ENCODE measurements around the gene TRIM29.

TRIM29 gene

DNA sequence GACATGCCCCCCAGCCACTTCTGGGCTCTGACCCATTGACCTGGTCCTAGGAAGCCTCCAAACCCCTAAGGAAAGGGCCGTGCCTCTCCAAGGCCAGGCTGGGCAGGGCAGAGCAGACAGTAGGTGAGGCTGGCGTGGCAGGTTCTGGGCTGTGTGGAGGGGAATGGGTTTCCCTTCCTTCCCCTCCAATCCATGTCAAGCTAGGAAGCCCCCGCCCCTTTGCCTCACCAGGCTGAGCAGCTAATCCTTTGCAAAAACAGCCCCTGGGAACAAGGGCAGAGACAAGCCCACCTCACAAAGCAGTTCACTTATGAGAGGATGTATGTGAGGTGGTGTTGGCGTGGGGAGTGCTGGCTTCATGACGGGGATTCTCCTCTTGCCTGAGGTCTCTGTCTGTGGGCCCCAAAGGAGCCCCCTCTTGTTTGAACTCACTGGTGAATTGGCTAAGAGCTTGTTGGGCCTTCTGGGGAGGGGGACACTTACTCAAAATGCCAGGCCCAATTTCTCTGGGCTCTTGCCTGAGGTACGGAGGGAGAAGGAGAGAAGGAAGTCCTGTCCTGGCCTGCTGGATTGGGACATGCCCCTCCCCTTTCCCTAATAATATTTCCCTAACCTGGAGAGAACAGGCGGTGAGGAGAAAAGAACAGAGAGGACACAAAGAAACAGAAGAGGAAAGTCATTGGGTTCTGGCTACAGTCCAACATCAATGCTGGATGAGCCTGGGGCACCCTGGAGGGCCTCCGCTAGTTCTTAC, 1.6 kb upstream of the TRIM29 start:
- no peak for DNase-seq

DNA sequence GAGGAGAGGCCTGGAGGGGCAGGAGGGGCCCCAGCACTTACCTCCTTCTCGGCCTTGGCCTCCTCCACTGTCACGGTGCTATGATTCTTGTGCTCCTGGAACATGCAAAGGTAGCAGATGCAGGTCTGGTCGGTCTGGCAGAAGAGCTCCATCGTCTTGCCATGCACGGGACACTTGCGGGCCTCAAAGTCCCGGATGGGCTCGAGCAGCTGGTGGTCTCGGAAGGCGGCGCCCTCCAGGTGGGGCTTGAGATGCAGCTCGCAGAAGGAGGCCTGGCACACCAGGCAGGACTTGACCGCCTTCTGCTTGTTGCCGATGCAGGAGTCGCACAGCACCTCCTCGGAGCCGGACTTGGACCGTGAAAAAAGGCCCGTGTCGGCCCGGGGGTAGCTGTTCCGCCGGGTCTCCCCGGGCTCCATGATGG, 714 bp downstream of the TRIM29 start:
- DNase-seq: no peak

GRCh38 chr11:120136356-120136755, 1.6 kb downstream of the TRIM29 start:
- DNase-seq: no peak

DNA sequence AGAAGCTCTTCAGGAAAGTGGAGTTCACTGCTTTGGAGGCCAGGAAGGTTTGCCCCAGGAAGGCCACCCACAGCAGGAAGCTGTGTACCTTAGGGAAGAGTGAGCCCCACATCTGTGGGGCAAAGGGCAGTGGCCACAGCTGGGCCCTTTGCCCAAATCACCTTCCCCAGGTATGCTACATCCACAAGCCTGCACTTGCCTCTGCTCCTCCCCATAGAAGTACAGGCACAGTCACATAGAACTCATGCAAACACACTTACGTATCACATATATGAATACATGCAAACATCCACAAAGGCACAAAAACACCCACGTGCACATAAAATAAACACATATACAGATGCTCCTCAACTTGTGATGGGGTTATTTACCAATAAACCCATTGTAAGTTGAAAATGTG, 2.1 kb downstream of the TRIM29 start:
- no peak for DNase-seq

DNA sequence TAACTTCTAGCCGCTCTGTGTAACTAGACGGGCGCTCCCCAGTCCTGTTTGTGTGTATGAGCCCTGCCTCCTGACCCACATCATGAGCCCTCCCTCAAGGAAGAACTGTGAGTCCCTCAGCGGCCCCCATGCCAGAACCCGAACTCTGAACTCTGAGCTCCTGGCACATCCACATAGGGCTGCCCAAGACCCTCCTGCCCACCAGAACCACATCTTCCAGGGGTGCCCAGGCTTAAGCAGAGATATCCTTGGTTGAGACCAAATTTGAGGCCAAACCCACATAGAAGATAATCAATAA, 3.0 kb downstream of the TRIM29 start:
- DNase-seq: no peak

GRCh38 chr11:120134106-120134930, 3.6 kb downstream of the TRIM29 start:
- no peak for DNase-seq

- no peak for DNase-seq
Measured at GRCh38 chr11:120133216-120134105, 4.5 kb downstream of the TRIM29 start.

- DNase-seq: no peak
Measured at GRCh38 chr11:120132645-120133185, 5.2 kb downstream of the TRIM29 start.

GRCh38 chr11:120131941-120132644, 5.8 kb downstream of the TRIM29 start:
- no peak for DNase-seq

DNA sequence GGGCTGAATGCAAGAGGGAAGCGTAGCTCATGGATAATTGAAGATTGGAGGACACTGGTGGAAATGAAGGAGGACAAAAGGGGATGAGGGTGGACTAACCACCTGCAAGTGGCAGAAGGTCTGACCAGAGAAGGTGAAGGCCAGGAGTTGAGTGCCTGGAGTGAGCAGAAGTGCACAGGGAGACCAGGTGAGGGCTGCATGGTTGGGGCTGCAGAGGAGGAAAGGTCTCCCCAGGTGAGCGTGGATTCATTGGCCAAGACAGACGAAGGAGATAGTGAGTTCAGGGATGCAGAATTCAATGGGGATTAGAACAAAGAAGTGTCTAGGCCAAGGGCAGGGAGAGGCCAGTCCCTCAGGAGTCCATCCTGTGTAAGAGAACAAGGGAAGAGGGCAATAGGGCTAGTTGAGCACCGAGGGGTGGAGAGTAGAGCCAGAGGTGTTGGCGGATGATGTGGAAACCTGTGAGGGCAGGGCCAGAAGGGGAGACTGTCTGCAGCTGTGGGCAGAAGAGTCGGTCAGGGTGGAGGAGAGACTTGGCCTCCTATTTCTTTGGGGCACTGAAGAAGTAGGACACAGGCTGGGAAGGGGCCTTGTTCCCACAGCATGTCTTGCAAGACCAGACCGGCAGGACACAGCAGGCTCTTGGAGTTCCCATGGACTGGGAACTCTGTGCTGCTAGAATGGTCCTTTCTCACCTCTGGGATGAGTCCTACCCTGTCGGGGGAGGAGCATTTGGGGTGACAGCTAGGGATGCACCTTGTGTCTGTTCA, 6.7 kb downstream of the TRIM29 start:
- DNase-seq: no peak

- no peak for DNase-seq
Measured at GRCh38 chr11:120130176-120130980, 7.5 kb downstream of the TRIM29 start.

- DNase-seq: no peak
Measured at GRCh38 chr11:120129570-120129969, 8.3 kb downstream of the TRIM29 start.

GRCh38 chr11:120128392-120129119, 9.4 kb downstream of the TRIM29 start:
- peak; percentile 31 for DNase-seq

GRCh38 chr11:120127236-120127635, 10.7 kb downstream of the TRIM29 start:
- DNase-seq: no peak

GRCh38 chr11:120126620-120127019, 11.3 kb downstream of the TRIM29 start:
- DNase-seq: no peak

DNA sequence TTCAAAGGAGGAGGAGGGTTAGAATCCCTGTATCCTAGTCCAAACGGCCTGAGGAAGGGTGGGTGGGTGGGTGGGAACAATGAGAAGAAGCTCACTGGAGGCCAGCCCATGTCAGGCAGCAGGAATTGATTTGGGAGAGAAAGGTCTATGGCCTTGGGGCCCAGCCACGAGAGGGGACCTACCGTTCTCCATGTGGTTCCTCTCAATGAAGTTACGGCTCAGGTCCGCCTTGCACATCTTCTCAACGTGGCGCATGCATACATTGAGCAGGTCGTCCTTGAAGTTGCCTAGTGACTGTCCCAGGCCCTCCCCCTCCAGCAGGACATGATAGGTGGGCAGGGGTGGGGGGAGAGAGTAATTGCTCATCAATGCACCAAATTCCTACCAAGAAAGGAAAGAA, 12.4 kb downstream of the TRIM29 start:
- DNase-seq: no peak

DNA sequence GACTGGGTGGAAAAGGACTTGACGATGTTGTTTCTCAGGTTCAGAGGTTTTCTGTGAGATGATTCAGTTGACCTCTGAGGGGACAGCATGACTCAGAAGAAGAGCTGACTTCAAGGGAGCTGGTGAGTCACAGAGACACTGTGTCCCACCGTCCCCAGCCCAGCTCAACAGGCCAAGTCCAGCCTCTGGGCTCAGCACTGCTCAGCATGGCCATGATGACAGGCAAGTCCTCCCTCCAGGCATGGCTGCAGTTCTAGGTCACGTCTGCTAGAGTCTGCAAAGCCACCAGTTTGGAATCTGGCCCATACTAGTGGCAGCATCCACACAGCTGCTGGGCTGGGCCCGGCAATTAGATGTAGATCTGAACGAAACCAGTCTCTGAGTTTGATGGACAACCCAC, 12.9 kb downstream of the TRIM29 start:
- DNase-seq: peak; percentile 5

DNA sequence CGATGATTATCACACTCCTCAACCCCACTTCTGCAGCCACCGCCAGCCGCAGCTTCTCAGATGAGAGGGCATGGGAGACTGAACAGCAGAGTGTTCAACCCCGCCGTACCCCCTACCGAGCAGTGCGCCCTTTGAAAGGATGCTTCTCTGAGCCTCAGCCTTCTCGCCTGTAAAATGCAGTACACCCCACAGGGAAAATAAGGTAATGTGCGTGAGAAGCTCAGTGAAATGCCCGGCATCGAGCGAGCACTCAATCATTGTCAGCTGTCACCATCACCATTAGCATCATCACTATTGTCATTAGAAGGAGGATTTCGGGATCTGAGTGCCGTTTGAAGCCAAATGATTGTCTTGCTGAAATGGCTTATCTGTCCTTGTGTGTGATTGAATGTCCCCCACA, 13.6 kb downstream of the TRIM29 start:
- DNase-seq: no peak

GRCh38 chr11:120123946-120124345, 14.0 kb downstream of the TRIM29 start:
- DNase-seq: no peak

Data from fibroblast of skin of abdomen (primary cell).